Activated naive CD8-positive, alpha-beta T cell (primary cell): ENCODE data around the gene CD109.
"Not testable (repeated sequence)": the region's sequence is repeated elsewhere in the genome, so short reads cannot be mapped to it uniquely, and the experiment has no call there.

Experiments used
- H3K27ac Mint-ChIP-seq: one replicate; pipeline ENCODE4 v1.8.0; 2021; ENCODE audit warnings: mixed read lengths
- H3K27me3 Mint-ChIP-seq: one replicate; pipeline ENCODE4 v1.8.0; 2021; ENCODE audit warnings: mixed read lengths
- H3K36me3 Mint-ChIP-seq: one replicate; pipeline ENCODE4 v1.8.0; 2021; ENCODE audit warnings: mixed read lengths
- H3K4me1 Mint-ChIP-seq: one replicate; pipeline ENCODE4 v1.8.0; 2021; ENCODE audit warnings: low read depth, mixed read lengths
- H3K4me3 Mint-ChIP-seq: one replicate; pipeline ENCODE4 v1.8.0; 2021; ENCODE audit warnings: mild to moderate bottlenecking, mixed read lengths
- H3K9me3 Mint-ChIP-seq: one replicate; pipeline ENCODE4 v1.8.0; 2021; ENCODE audit warnings: low read depth, mixed read lengths

Gene CD109

GRCh38 chr6:73704260-73704659 is 8.3 kb downstream of the CD109 start:
- Mint-ChIP-seq H3K27me3 (peaks cover 10% of the 10 kb centered on the region), H3K36me3 (peaks cover 5% of the 10 kb centered on the region), H3K4me3 (no peak overlapping the region), H3K27ac (peak overlapping the region; percentile 50), H3K9me3 (no peaks in the 10 kb centered on the region), H3K4me1 (peaks cover 3% of the 10 kb centered on the region)

GRCh38 chr6:73704798-73705197 is 8.8 kb downstream of the CD109 start:
- Mint-ChIP-seq H3K27ac (no peak overlapping the region), H3K4me3 (no peak overlapping the region), H3K36me3 (peaks cover 6% of the 10 kb centered on the region), H3K4me1 (peaks cover 3% of the 10 kb centered on the region), H3K9me3 (no peaks in the 10 kb centered on the region), H3K27me3 (peaks cover 10% of the 10 kb centered on the region)

GRCh38 chr6:73706971-73707370 is 11.0 kb downstream of the CD109 start:
- Mint-ChIP-seq H3K27ac (no peak overlapping the region), H3K36me3 (peaks cover 6% of the 10 kb centered on the region), H3K4me1 (peaks cover 3% of the 10 kb centered on the region), H3K9me3 (no peaks in the 10 kb centered on the region), H3K27me3 (peaks cover 4% of the 10 kb centered on the region), H3K4me3 (no peak overlapping the region)

GRCh38 chr6:73710470-73710869 is 14.5 kb downstream of the CD109 start:
- Mint-ChIP-seq H3K27ac (no peak overlapping the region), H3K27me3 (no peaks in the 10 kb centered on the region), H3K36me3 (peaks cover 3% of the 10 kb centered on the region), H3K9me3 (no peaks in the 10 kb centered on the region), H3K4me1 (peaks cover 13% of the 10 kb centered on the region), H3K4me3 (no peak overlapping the region)

GRCh38 chr6:73710948-73711347 is 14.9 kb downstream of the CD109 start:
- Mint-ChIP-seq H3K27me3 (no peaks in the 10 kb centered on the region), H3K4me3 (no peak overlapping the region), H3K4me1 (peaks cover 13% of the 10 kb centered on the region), H3K27ac (no peak overlapping the region), H3K9me3 (no peaks in the 10 kb centered on the region), H3K36me3 (peaks cover 3% of the 10 kb centered on the region)

GRCh38 chr6:73712535-73713173 is 16.7 kb downstream of the CD109 start:
- H3K36me3 Mint-ChIP-seq: peaks cover 3% of the 10 kb centered on the region
- no peak overlapping the region for H3K27ac Mint-ChIP-seq
- H3K4me3 Mint-ChIP-seq: no peak overlapping the region
- no peaks in the 10 kb centered on the region for H3K27me3 Mint-ChIP-seq
- H3K4me1 Mint-ChIP-seq: peaks cover 13% of the 10 kb centered on the region
- no peaks in the 10 kb centered on the region for H3K9me3 Mint-ChIP-seq

- Mint-ChIP-seq H3K27me3 (no peaks in the 10 kb centered on the region), H3K36me3 (peaks cover 3% of the 10 kb centered on the region), H3K4me1 (peaks cover 13% of the 10 kb centered on the region), H3K4me3 (no peak overlapping the region), H3K27ac (no peak overlapping the region), H3K9me3 (no peaks in the 10 kb centered on the region)
Observed at GRCh38 chr6:73713426-73714147, 17.6 kb downstream of the CD109 start.

- H3K27me3 Mint-ChIP-seq, H3K9me3 Mint-ChIP-seq, H3K27ac Mint-ChIP-seq, H3K36me3 Mint-ChIP-seq, H3K4me3 Mint-ChIP-seq: not testable (repeated sequence)
- H3K4me1 Mint-ChIP-seq: peaks cover 13% of the 10 kb centered on the region
Observed at GRCh38 chr6:73715111-73715508, 19.1 kb downstream of the CD109 start.

- H3K4me1 Mint-ChIP-seq: peaks cover 19% of the 10 kb centered on the region
- H3K27me3 Mint-ChIP-seq: peaks cover 2% of the 10 kb centered on the region
- H3K27ac Mint-ChIP-seq: no peak overlapping the region
- peaks cover 6% of the 10 kb centered on the region for H3K36me3 Mint-ChIP-seq
- H3K9me3 Mint-ChIP-seq: no peaks in the 10 kb centered on the region
- no peak overlapping the region for H3K4me3 Mint-ChIP-seq
Observed at GRCh38 chr6:73719046-73719445, 23.0 kb downstream of the CD109 start.

- peak overlapping the region; percentile 35 for H3K4me3 Mint-ChIP-seq
- H3K4me1 Mint-ChIP-seq: peaks cover 24% of the 10 kb centered on the region
- peaks cover 2% of the 10 kb centered on the region for H3K27me3 Mint-ChIP-seq
- H3K27ac Mint-ChIP-seq: peak overlapping the region; percentile 84
- no peaks in the 10 kb centered on the region for H3K9me3 Mint-ChIP-seq
- H3K36me3 Mint-ChIP-seq: peaks cover 6% of the 10 kb centered on the region
Observed at GRCh38 chr6:73722318-73723060, 26.5 kb downstream of the CD109 start.

GRCh38 chr6:73723480-73723879 is 27.5 kb downstream of the CD109 start:
- peak overlapping the region; percentile 73 for H3K27ac Mint-ChIP-seq
- H3K27me3 Mint-ChIP-seq, H3K9me3 Mint-ChIP-seq, H3K4me3 Mint-ChIP-seq, H3K36me3 Mint-ChIP-seq: not testable (repeated sequence)
- H3K4me1 Mint-ChIP-seq: peaks cover 27% of the 10 kb centered on the region

- no peak overlapping the region for H3K27ac Mint-ChIP-seq
- no peak overlapping the region for H3K4me3 Mint-ChIP-seq
- peaks cover 6% of the 10 kb centered on the region for H3K36me3 Mint-ChIP-seq
- H3K4me1 Mint-ChIP-seq: peaks cover 32% of the 10 kb centered on the region
- H3K9me3 Mint-ChIP-seq: no peaks in the 10 kb centered on the region
- H3K27me3 Mint-ChIP-seq: peaks cover 3% of the 10 kb centered on the region
Observed at GRCh38 chr6:73724389-73724788, 28.4 kb downstream of the CD109 start.

- not testable (repeated sequence) for H3K9me3 Mint-ChIP-seq, H3K27me3 Mint-ChIP-seq, H3K36me3 Mint-ChIP-seq
- H3K4me3 Mint-ChIP-seq: peak overlapping the region; percentile 62
- peaks cover 32% of the 10 kb centered on the region for H3K4me1 Mint-ChIP-seq
- peak overlapping the region; percentile 76 for H3K27ac Mint-ChIP-seq
Observed at GRCh38 chr6:73725192-73725591, 29.2 kb downstream of the CD109 start.

- Mint-ChIP-seq H3K27ac (no peak overlapping the region), H3K4me1 (peaks cover 31% of the 10 kb centered on the region), H3K27me3 (peaks cover 2% of the 10 kb centered on the region), H3K4me3 (no peak overlapping the region), H3K36me3 (peaks cover 6% of the 10 kb centered on the region), H3K9me3 (no peaks in the 10 kb centered on the region)
Observed at GRCh38 chr6:73727114-73727513, 31.1 kb downstream of the CD109 start.

GRCh38 chr6:73728548-73729205 is 32.7 kb downstream of the CD109 start:
- Mint-ChIP-seq H3K4me1 (peaks cover 19% of the 10 kb centered on the region), H3K9me3 (no peaks in the 10 kb centered on the region), H3K4me3 (peak overlapping the region; percentile 71), H3K36me3 (no peaks in the 10 kb centered on the region), H3K27me3 (peaks cover 2% of the 10 kb centered on the region), H3K27ac (peak overlapping the region; percentile 76)
